Measurements from ENCODE around the gene EMX1.

EMX1 gene

DNA sequence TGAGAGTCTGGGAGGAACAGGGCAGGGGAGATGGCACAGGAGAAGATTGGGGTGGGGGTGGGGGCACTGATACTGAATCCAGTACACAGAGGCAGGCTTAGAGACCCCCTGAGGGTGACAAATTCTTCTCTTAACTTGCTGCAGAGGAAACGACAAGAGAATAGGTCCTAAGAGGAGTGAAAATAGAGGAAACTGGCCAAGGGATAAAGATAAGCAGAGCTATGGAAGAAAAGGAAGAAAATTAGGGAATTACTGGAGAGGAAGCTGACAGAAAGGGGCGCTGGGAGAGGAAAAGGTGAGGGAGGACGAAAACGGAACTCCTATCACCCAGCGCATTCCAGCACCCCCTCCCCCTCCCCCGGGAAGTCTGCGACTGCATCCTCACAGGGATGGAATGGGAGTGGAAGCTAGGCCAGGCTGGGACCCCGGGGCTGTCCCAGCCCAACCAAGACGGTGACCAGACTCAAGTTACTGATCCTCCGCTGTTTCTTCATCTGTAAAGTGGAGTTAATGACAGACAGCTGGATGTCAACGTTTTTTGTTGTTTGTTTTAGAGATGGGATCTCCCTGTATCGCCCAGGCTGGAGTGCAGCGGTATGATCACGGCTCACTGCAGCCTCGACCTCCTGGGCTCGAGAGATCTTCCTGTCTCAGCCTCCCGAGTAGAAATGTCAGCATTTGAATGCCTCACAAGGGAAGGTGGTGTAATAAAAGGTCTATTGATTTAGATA, 2.6 kb upstream of the EMX1 start:
- FAIRE-seq (no peak), DNase-seq (ENCODE audit: insufficient read length, low spot score) (no peak)
- TF ChIP-seq POLR2A (IDR thresholded peaks at IDR 0.05; ENCODE audit: low read depth, low read length), result no peak

DNA sequence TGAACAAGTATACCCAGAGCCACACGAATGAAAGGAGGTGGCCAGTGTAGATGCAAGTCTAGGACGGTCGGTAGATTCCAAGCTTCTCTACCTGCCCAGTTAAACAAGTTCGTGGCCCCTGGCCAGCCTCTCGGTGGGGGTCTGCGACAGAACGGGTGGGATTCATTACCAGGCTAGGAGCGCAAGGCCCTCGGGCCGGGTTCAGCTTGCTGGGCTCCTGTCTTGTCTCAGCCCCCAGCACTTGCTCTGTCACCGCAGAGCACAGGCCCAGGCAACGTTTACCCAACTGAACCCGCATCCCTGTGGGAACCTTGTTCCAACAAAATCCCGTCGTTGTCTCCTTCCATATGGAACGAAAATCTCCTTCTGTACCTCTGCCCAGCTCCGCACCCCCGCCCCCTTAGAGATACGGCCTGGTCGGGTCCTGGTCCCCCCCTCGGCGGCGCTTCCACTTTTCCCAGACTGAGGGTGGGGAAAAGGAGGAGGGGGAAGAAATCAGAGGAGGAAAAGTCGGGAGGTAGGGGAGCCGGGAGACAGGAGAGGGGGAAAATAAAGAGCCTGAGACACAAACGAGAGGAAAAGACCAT, 1.9 kb upstream of the EMX1 start:
- DNase-seq (ENCODE audit: insufficient read length, low spot score) (no peak), FAIRE-seq (no peak)
- no peak for TF ChIP-seq POLR2A (IDR thresholded peaks at IDR 0.05; ENCODE audit: low read depth, low read length)

DNA sequence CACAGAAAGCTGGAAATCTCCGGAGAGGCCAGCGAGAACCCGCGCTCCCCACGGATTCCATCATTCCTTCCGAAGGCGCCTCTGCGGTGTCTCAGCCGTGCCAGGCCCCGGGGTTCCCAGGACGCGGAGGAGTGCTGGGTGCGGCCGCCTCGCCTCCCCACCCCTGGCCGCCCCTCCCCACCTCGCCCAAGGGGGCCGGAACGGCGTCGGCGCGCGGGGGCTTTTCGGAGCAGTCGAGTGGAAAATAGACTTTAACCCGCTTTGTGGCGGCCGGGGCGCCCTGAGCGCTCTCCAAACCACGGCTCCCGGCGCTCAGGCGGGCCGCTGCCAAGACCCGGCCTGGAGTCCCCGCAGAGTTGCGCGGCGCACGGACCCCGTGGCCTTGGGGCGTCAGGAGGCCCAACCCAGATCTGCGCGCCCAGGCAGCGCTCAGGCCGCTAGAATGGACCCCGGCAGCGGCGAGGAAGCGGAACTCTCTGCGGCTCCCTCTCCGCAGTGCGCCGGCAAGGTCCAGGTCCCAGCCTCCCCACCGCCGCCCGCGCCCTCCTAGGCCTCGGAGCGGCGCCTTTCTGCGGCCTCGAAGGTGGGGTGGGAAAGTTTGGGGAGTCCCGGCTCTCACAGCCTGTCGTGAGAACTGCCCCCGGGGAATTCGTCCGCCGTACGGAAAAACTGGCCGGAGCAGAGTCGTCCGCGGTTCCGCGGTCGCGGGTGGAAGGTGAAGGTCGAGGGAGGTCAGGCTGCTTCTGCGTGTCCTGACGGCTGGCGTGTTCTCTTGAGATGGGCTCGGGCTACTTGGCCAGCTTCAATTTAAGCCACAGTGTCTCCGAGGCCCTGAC, 1.2 kb upstream of the EMX1 start:
- no peak for FAIRE-seq
- TF ChIP-seq POLR2A (IDR thresholded peaks at IDR 0.05; ENCODE audit: low read depth, low read length), result no peak
- no peak for DNase-seq (ENCODE audit: insufficient read length, low spot score)

DNA sequence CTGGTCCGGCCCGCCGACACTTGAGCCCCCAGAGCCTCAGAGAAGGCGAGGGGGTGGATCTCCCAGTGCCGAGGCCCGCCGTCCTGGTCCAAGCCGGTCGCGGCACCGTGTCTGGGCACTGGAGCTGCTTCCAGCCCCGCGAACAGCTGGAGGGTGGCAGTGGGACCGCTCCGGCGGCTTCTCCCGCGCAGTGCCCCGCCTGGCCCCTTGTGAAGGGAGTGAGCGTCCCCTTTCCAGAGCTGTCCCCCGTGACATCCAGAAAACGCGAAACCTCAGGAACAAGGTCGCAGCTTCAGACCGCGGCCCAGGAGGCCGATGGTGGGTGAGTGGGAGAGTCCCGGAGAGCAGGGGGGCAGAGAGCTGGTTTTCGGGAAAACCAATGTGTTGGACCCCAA, 579 bp upstream of the EMX1 start:
- no peak for TF ChIP-seq POLR2A (IDR thresholded peaks at IDR 0.05; ENCODE audit: low read depth, low read length)
- FAIRE-seq, result no peak

DNA sequence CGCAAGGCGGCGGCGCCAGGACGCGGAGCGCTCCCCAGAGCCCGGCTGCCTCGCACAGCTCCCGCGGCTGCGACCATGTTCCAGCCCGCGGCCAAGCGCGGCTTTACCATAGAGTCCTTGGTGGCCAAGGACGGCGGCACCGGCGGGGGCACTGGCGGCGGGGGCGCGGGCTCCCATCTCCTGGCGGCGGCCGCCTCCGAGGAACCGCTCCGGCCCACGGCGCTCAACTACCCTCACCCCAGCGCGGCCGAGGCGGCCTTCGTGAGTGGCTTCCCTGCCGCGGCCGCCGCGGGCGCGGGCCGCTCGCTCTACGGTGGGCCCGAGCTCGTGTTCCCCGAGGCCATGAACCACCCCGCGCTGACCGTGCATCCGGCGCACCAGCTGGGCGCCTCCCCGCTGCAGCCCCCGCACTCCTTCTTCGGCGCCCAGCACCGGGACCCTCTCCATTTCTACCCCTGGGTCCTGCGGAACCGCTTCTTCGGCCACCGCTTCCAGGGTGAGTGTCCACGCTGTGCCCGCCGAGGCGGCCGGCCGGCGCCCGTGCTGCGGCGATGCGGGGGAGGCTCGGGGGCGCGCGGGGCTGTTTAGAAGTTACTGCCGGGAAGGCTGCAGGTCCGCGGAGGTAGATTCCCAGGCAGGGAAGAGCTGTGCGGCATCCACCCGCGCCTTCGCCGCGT, 696 bp downstream of the EMX1 start:
- TF ChIP-seq POLR2A (IDR thresholded peaks at IDR 0.05; ENCODE audit: low read depth, low read length), result no peak
- no peak for DNase-seq (ENCODE audit: insufficient read length, low spot score)
- no peak for FAIRE-seq

More for the DNA sequence above, 579 bp upstream of the EMX1 start:
- DNase-seq (ENCODE audit: insufficient read length, low spot score), result no peak

DNA sequence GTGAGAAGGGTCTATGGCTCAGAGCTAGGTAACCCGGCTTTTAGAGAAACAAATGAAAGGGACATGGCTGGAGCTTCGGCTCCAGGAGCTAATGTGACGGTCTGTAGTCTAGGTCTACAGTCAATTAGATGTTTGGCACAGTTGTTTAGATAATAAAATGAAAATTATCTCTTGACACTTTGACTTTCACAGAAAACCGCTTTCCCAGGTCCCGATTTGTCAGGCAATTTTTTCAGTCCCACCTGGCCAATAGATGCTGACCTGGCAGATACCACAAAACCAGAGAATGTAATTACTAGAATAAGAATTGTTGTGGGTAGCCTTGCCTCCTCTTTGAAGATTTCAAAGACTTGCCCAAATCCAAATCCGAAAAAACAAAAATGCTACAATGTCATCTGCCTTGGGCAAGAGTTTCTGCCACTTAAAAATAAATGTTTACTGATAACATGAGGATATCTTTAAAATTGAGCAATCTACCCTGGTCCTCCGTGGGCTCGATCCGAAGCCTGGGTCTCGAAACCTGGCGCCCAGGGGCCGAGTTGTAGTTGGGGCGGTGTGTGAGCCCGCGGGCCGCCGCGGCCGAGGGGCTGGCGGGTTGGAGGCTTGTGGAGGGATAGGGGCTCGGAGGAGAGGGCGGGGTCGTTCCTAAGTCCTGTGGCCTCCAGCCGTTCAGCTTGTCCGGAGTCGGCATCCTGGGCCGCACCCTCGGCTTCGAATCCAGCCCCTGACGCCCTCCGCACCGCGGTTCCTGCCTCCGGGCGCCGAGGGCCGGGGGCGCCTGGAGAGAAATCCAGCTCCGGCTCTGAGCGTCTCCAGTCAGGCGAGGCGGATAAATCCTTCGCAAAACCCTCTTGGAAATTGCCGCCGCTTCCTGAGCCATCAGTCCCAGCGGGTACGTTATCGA, 2.3 kb downstream of the EMX1 start:
- no peak for TF ChIP-seq POLR2A (IDR thresholded peaks at IDR 0.05; ENCODE audit: low read depth, low read length)
- no peak for FAIRE-seq
- DNase-seq (ENCODE audit: insufficient read length, low spot score), result no peak

DNA sequence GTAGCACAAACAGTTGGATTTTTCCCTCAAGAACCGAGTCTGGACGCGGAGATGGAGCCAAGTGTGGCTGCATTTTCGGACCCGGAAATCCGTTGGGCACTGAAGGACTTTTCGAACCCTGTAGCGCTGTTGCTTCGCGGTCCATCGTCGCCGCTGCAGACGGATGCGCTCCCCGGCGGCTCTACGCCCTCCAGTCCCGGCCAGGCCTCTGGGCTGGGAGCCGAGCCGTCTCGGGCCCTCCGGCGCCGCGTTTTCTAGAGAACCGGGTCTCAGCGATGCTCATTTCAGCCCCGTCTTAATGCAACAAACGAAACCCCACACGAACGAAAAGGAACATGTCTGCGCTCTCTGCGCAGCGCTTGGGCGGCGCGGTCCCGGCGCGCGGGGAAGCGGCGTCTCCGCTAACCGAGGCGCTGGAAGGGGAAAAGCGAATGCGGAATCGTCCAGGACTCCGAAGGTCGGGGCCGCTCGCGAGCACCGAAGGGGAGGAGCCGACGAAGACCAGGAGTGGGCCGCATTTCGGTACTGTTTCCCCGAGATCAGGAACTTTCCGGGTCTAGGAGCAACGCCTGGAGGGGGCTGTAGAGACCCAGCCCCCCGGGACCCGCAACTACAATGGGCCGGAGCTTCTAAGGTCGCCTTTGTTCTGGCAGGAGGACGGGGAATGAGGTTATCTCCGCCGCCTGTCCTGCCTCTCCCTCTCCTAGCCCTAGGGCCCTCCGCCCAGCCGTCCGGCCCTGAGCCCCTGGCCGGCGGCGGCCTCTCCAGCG, 3.2 kb downstream of the EMX1 start:
- no peak for TF ChIP-seq POLR2A (IDR thresholded peaks at IDR 0.05; ENCODE audit: low read depth, low read length)
- FAIRE-seq (no peak), DNase-seq (ENCODE audit: insufficient read length, low spot score) (no peak)

DNA sequence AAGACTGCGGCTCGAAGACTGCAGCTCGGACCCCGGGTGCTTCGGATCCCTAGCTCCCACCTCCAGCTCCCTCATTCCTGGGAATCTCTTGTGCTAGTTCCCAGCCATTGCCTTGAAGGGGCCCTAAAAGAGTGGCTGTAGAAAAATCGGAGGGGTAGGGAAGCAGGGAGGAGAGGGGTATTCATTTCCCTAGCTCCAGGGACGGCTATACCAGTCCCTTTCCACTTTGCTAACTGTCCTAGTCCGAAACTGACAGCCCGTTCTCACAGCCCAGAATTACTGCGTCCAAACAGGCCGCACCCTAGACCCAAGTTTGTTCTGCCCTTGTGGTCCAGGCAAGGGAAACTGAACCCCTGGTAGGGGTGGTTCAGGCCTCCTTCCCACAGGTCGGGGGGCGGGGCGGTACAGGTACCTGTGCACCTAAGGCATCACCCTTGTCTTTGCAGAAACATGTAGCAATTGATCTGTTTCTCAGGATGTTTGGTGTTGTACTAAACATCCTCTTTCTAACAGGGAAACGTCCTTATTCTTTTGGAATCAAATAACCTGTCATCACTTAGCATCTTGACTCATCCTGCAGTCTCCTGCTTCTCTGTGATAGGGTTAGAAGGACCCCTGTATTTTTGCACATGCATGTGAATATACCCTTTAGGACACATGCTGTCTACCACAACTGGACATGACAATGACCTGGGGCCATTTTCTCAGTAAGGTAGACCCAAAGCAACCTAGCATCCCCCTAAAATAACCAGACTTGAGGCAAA, 4.0 kb downstream of the EMX1 start:
- DNase-seq (ENCODE audit: insufficient read length, low spot score) (no peak), FAIRE-seq (no peak)
- TF ChIP-seq POLR2A (IDR thresholded peaks at IDR 0.05; ENCODE audit: low read depth, low read length), result no peak

DNA sequence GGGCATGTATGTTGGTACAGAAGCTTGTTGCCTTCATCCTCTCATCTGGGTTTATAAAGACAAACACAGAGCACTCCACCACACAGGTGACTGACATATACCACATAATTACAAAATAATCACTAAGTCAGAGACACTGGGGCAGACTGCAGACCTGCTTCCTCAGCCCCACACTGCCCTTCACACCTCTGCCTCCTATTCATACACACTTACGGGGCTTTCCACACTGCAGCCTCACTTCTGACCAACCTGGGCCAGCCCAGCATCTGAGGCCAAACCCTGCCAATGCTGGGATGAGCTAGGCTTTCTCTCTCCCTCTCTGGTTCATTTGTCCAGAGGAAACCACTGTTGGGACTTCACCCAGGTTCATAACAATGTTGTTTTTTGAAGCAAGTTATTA, 4.5 kb downstream of the EMX1 start:
- no peak for DNase-seq (ENCODE audit: insufficient read length, low spot score)
- FAIRE-seq, result no peak

DNA sequence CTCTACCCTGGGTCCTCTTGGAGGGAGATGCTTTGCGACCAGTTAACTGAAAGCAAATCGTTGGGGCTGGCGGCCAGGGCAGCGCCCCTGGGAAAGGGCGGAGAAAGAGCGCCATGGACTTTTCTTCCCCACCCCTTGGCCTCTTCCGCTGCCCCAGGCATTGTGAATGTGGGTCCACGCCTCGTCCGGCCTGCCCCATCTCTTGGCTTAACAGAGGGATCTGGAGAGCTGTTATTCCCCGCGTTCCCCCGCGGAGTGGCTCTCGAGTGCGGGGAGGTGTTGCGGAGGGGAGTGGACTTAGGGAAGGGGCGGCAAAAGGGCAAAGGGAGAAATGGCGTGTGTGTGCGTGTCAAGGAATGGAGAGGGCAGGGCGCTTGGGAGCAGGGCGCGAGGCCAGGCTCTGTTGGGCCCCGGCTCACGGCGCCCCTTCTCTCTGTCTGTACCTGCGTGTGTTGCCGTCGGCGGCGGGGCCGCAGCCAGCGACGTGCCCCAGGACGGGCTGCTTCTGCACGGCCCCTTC, 6.6 kb downstream of the EMX1 start:
- no peak for TF ChIP-seq POLR2A (IDR thresholded peaks at IDR 0.05; ENCODE audit: low read depth, low read length)
- FAIRE-seq, result no peak

More for the DNA sequence above, 4.5 kb downstream of the EMX1 start:
- TF ChIP-seq POLR2A (IDR thresholded peaks at IDR 0.05; ENCODE audit: low read depth, low read length), result no peak

DNA sequence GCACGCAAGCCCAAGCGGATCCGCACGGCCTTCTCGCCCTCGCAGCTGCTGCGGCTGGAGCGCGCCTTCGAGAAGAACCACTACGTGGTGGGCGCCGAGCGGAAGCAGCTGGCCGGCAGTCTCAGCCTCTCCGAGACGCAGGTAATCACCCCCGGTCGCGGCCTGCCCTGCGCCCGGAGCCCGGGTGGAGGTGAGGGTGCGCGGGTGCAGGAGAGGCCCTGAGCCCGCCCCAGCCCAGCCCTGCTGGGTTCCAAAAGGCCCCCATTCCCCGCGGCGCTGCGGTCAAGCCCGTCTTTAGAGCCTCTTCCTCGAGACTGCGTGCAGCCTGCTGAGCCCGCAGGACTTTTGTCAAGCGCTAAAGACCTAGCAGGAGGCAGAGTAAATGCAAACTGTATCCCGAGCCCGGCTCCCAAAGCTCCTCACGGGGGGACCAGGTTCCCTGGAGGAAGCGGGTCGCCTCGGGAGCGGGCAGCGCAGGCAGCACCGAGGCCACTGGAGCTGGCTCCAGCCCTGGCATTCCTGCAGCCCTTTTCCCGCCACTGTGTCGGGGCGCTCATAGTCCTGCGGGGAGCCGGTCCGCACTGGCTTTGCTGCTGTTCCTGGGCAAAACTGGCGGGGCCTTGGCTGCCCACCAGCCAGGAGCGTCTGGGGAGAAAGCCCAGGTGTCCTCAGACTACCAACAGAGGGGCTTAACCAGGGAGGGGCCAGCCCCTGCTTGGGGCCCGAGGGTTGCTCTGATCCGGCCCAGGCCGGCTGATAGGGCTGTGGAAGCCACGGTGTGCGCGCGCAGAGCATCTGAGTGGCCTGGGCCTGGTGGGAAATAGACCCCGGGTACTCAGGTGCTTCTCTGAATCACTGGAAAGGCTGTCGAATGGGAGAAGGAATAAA, 7.3 kb downstream of the EMX1 start:
- DNase-seq (ENCODE audit: insufficient read length, low spot score) (no peak), FAIRE-seq (no peak)
- TF ChIP-seq POLR2A (IDR thresholded peaks at IDR 0.05; ENCODE audit: low read depth, low read length), result no peak

More for the DNA sequence above, 6.6 kb downstream of the EMX1 start:
- no peak for DNase-seq (ENCODE audit: insufficient read length, low spot score)

All from H54 (cell line).